K562 (cell line): Measurements from ENCODE around the gene PRRT1. TPM values are rescaled to one million over a fixed set of nuclear protein-coding genes. Genes with fewer than 3 reads are reported as not detected.

Source experiments
- ARID1B ChIP-seq: fragments of 450-650 bp; IDR thresholded peaks from 2 replicates; pipeline ENCODE4 v1.6.1; 2016; ENCODE audit warnings: antibody characterized with exemption, mild to moderate bottlenecking, inconsistent platforms
- ATF1 ChIP-seq, 2 experiments: fragments of 450-650 bp in 1 of 2; IDR thresholded peaks; 2 replicates each; pipeline ENCODE4 v1.6.1; 2016; ENCODE audit warnings: missing compliant biosample characterization in 1 of 2, missing genetic modification characterization in 1 of 2
- BRF1 ChIP-seq: IDR thresholded peaks from 3 replicates; pipeline ENCODE4 v1.6.1; 2011; ENCODE audit warnings: borderline replicate concordance, mild to moderate bottlenecking; ENCODE audit not compliant: insufficient read length; ENCODE audit errors: extremely low read depth
- CC2D1A ChIP-seq: fragments of 450-650 bp; IDR thresholded peaks from 2 replicates; pipeline ENCODE4 v1.6.1; 2017; ENCODE audit warnings: mild to moderate bottlenecking
- HNRNPK ChIP-seq: fragments of 200-400 bp; formaldehyde crosslinking; IDR thresholded peaks from one replicate; pipeline ENCODE4 v1.6.1; 2018; ENCODE audit warnings: mild to moderate bottlenecking, low read depth, low read length; ENCODE audit not compliant: poor library complexity, severe bottlenecking
- HNRNPLL ChIP-seq: fragments of 200-400 bp; formaldehyde crosslinking; IDR thresholded peaks from 2 replicates; pipeline ENCODE4 v1.6.1; 2017; ENCODE audit warnings: low read length, low read depth, mild to moderate bottlenecking; ENCODE audit not compliant: poor library complexity, severe bottlenecking
- NCOA1 ChIP-seq: fragments of 450-650 bp; IDR thresholded peaks from 2 replicates; pipeline ENCODE4 v1.6.1; 2016; ENCODE audit warnings: low read depth
- PHB2 ChIP-seq: fragments of 450-650 bp; IDR thresholded peaks from 2 replicates; pipeline ENCODE4 v1.6.1; 2017; ENCODE audit warnings: low read depth
- POLR2H ChIP-seq: IDR thresholded peaks from 2 replicates; pipeline ENCODE4 v1.6.1; 2016; ENCODE audit warnings: missing genetic modification characterization, low read depth, mild to moderate bottlenecking, control low read depth, missing compliant biosample characterization, moderate library complexity
- SNRNP70 ChIP-seq: fragments of 200-400 bp; formaldehyde crosslinking; optimal IDR thresholded peaks from 2 replicates; pipeline ENCODE3; 2017; ENCODE audit warnings: low read depth, low read length
- polyA plus RNA-seq, 8 experiments: library from polyadenylated mRNA; depleted of rRNA in 4 of 8; stranded (reverse) in 5 of 8; unstranded in 3 of 8; fragments of >200 nt; fragmentation: Nextera tagmentation in 2 of 8; fragmentation: Illumina TruSeq in 1 of 8; extraction: Ambion mirVana in 2 of 8; extraction: Trizol in 1 of 8; gene quantifications; 2 replicates each; pipeline versions ENCODE4 v1.2.1 to v1.2.3, GENCODE V29; 2011 to 2014; ENCODE audit warnings: inconsistent platforms in 1 of 8, missing spikeins in 1 of 8
- total RNA-seq, 7 experiments: library from RNA; depleted of rRNA in 6 of 7; stranded (reverse); fragments of >200 nt in 6 of 7; fragmentation: Illumina TruSeq in 2 of 7; extraction: Trizol in 2 of 7; gene quantifications; 2 replicates each; pipeline versions ENCODE4 v1.2.1 to v1.2.3, GENCODE V29; 2011 to 2021; ENCODE audit warnings: low replicate concordance in 1 of 7
- TF ChIP-seq, protein P1 (sequence below): fragments of 250-450 bp; sonication (Bioruptor Pico); IDR thresholded peaks from 2 replicates; pipeline ENCODE4 v1.8.0; 2021; ENCODE audit warnings: moderate library complexity, mild to moderate bottlenecking, inconsistent platforms
- TF ChIP-seq, protein P2 (sequence below): fragments of 200-800 bp; sonication (Bioruptor generic); IDR thresholded peaks from 2 replicates; pipeline ENCODE4 v1.6.1; 2016; ENCODE audit warnings: missing genetic modification characterization, missing compliant biosample characterization

Gene PRRT1
- total and polyA plus RNA-seq, 9 of the 15 experiments (the other 6 are each of a cell fraction or from before 2014, with no cell fraction given), result 0.14 to 3.5 (median 0.41) TPM

DNA sequence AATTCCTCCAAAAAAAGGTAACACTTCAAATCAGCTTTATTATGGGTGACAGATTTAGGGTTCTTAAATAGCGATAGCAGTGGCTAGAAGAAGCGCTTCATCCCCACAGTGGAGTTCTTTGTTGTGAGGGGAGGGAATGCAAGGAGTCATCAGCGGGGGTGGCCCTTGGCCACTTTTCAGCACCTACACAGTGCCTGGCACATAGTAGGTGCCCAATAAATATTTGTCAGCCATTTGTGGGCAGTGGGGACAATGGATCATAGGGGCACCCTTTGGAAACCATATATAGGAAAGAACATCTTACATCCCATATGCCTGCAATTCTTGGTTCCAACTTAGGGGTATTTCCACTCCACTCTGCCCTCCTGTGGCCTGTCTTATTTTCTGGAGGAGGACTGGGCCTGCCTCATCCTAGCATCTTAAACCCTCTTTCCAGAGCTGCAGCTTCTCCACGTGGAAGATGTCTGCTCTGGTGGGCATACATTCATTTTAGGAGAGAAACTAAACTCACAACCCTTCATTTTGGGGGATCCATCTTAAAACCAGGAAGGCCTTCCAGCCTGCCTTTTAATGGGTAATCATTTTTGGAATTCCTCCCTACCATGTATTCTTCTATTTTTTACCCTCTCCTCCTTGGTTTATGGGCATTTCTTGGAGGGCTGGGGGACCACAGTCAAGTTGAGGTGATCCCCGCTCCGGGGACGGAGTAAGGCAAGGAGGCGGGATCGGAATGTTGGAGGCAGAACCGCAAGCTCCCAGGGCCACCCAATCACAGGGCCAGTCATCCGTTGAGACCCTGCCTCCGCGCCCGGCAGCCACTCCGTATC is 43.3 kb upstream of the PRRT1 start (continued):
- TF ChIP-seq ARID1B (peak; percentile 50; the same call in 1 of the 2 replicates), HNRNPLL (no peak), SNRNP70 (no peak), NCOA1 (peak; percentile 37; the same call in 1 of the 2 replicates), POLR2H (no peak; the same call in 1 of the 2 replicates), ATF1 (CRISPR knock-in tag; IDR thresholded peaks at IDR 0.05) (no peak), ATF1 (tag; IDR thresholded peaks at IDR 0.05) (no peak), BRF1 (no peak), PHB2 (no peak; the same call in 1 of the 2 replicates), CC2D1A (peak; percentile 65), HNRNPK (no peak)
- TF ChIP-seq, protein P1, sequence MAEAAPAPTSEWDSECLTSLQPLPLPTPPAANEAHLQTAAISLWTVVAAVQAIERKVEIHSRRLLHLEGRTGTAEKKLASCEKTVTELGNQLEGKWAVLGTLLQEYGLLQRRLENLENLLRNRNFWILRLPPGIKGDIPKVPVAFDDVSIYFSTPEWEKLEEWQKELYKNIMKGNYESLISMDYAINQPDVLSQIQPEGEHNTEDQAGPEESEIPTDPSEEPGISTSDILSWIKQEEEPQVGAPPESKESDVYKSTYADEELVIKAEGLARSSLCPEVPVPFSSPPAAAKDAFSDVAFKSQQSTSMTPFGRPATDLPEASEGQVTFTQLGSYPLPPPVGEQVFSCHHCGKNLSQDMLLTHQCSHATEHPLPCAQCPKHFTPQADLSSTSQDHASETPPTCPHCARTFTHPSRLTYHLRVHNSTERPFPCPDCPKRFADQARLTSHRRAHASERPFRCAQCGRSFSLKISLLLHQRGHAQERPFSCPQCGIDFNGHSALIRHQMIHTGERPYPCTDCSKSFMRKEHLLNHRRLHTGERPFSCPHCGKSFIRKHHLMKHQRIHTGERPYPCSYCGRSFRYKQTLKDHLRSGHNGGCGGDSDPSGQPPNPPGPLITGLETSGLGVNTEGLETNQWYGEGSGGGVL, result no peak
- TF ChIP-seq, protein P2, sequence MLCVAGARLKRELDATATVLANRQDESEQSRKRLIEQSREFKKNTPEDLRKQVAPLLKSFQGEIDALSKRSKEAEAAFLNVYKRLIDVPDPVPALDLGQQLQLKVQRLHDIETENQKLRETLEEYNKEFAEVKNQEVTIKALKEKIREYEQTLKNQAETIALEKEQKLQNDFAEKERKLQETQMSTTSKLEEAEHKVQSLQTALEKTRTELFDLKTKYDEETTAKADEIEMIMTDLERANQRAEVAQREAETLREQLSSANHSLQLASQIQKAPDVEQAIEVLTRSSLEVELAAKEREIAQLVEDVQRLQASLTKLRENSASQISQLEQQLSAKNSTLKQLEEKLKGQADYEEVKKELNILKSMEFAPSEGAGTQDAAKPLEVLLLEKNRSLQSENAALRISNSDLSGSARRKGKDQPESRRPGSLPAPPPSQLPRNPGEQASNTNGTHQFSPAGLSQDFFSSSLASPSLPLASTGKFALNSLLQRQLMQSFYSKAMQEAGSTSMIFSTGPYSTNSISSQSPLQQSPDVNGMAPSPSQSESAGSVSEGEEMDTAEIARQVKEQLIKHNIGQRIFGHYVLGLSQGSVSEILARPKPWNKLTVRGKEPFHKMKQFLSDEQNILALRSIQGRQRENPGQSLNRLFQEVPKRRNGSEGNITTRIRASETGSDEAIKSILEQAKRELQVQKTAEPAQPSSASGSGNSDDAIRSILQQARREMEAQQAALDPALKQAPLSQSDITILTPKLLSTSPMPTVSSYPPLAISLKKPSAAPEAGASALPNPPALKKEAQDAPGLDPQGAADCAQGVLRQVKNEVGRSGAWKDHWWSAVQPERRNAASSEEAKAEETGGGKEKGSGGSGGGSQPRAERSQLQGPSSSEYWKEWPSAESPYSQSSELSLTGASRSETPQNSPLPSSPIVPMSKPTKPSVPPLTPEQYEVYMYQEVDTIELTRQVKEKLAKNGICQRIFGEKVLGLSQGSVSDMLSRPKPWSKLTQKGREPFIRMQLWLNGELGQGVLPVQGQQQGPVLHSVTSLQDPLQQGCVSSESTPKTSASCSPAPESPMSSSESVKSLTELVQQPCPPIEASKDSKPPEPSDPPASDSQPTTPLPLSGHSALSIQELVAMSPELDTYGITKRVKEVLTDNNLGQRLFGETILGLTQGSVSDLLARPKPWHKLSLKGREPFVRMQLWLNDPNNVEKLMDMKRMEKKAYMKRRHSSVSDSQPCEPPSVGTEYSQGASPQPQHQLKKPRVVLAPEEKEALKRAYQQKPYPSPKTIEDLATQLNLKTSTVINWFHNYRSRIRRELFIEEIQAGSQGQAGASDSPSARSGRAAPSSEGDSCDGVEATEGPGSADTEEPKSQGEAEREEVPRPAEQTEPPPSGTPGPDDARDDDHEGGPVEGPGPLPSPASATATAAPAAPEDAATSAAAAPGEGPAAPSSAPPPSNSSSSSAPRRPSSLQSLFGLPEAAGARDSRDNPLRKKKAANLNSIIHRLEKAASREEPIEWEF (CRISPR knock-in tag), result no peak
